ENCODE data around the gene GDI2. TPM values are rescaled to one million over a fixed set of nuclear protein-coding genes. Genes with fewer than 3 reads are reported as not detected.

GDI2 gene
- total RNA-seq, 2 experiments from 2014 or later: 78.1 to 82.3 TPM

DNA sequence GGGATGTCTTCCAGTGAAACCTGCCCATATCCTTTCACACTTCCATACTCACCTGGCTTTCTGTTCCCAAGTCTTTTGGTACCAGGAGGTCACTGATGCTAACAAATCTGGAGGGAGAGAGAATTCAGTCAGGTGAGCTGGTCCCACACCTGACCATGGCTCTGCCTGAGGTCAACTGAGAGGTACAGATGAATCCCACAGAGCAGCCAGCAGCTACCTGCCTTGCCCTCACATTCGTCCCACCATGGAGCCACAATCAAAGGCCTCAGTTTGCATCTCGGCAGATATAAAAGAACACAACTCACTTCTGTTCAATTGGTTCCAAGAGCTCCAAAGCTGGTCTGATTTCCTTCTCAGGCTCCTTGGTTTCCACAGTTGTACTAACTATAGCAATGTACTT, 47.0 kb downstream of the GDI2 start:
- Histone ChIP-seq H3K27me3 (ENCODE audit: control insufficient read depth in 1 of 2, insufficient read depth in 2 of 2, low read length in 2 of 2) (no peaks in the 10 kb centered on the region), H3K9me3 (ENCODE audit: control insufficient read depth in 1 of 2, insufficient read depth in 1 of 2, low read length in 2 of 2) (no peaks in the 10 kb centered on the region), H3K36me3 (ENCODE audit: insufficient read depth, low read length) (peaks cover 75% of the 10 kb centered on the region), H3K4me1 (ENCODE audit: insufficient read depth, low read length) (no peaks in the 10 kb centered on the region), H3K4me3 (ENCODE audit: low read length) (no peak overlapping the region), H3K27ac (ENCODE audit: low read depth in 1 of 2, low read length in 2 of 2) (peak overlapping the region in 1 of 2 donors; percentile 3)
- no peaks in the 10 kb centered on the region for H3K27me3 Mint-ChIP-seq
- ChIA-PET POLR2A (interaction anchor here (1.6 kb wide), 1 partner anchor 10 kb away, joined by 6 read pairs; no protein-coding TSS in a partner anchor), CTCF (no interaction called here)
- TF ChIP-seq, protein P1, sequence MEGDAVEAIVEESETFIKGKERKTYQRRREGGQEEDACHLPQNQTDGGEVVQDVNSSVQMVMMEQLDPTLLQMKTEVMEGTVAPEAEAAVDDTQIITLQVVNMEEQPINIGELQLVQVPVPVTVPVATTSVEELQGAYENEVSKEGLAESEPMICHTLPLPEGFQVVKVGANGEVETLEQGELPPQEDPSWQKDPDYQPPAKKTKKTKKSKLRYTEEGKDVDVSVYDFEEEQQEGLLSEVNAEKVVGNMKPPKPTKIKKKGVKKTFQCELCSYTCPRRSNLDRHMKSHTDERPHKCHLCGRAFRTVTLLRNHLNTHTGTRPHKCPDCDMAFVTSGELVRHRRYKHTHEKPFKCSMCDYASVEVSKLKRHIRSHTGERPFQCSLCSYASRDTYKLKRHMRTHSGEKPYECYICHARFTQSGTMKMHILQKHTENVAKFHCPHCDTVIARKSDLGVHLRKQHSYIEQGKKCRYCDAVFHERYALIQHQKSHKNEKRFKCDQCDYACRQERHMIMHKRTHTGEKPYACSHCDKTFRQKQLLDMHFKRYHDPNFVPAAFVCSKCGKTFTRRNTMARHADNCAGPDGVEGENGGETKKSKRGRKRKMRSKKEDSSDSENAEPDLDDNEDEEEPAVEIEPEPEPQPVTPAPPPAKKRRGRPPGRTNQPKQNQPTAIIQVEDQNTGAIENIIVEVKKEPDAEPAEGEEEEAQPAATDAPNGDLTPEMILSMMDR (IDR thresholded peaks at IDR 0.05): no peak
- intact Hi-C loops (cut with DNase I, micrococcal nuclease): no loop called here
- ATAC-seq (ENCODE audit: poor library complexity) (no peak), DNase-seq (no peak)
- peak overlapping the region; percentile 82 for H3K27ac Mint-ChIP-seq
- peaks cover 10% of the 10 kb centered on the region for H3K4me1 Mint-ChIP-seq (ENCODE audit: low read depth)
- H3K9me3 Mint-ChIP-seq: no peaks in the 10 kb centered on the region
- H3K36me3 Mint-ChIP-seq (ENCODE audit: low read depth): peaks cover 86% of the 10 kb centered on the region
- H3K4me3 Mint-ChIP-seq: no peak overlapping the region

DNA sequence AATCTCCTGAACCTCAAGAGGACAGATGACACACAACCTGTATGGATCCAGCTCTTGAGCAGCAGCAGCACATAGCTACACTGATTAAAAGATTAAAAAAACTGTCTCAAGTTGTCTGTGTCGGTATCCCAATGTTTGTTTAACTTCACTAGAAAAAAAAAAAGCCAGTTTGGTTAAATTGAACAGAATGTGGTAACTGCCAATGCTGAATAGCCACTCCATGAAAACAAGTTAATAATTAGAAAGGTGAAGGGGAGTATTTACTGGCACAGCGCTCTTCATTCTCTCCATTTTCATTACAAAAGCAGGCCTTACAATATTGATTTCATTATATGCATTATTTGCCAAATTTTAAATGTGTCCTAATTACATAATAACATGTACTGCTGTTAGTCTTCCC, 47.6 kb downstream of the GDI2 start:
- TF ChIP-seq, protein P1 (IDR thresholded peaks at IDR 0.05): no peak
- peaks cover 80% of the 10 kb centered on the region for H3K36me3 ChIP-seq (ENCODE audit: insufficient read depth, low read length)
- Mint-ChIP-seq H3K9me3 (no peaks in the 10 kb centered on the region), H3K36me3 (ENCODE audit: low read depth) (peaks cover 90% of the 10 kb centered on the region), H3K27ac (peak overlapping the region; percentile 82), H3K4me1 (ENCODE audit: low read depth) (peaks cover 10% of the 10 kb centered on the region), H3K4me3 (no peak overlapping the region), H3K27me3 (no peaks in the 10 kb centered on the region)
- ATAC-seq (ENCODE audit: poor library complexity) (no peak), DNase-seq (no peak)
- POLR2A ChIA-PET: interaction anchor here (3.4 kb wide), 1 partner anchor 10 kb away, joined by 17 read pairs; no protein-coding TSS in a partner anchor
- H3K27me3 ChIP-seq (ENCODE audit: control insufficient read depth in 1 of 2, insufficient read depth in 2 of 2, low read length in 2 of 2): no peaks in the 10 kb centered on the region
- no peak overlapping the region for H3K27ac ChIP-seq (ENCODE audit: low read depth in 1 of 2, low read length in 2 of 2)
- intact Hi-C loops (cut with DNase I, micrococcal nuclease): no loop called here
- H3K4me1 ChIP-seq (ENCODE audit: insufficient read depth, low read length): no peaks in the 10 kb centered on the region
- no peaks in the 10 kb centered on the region for H3K9me3 ChIP-seq (ENCODE audit: control insufficient read depth in 1 of 2, insufficient read depth in 1 of 2, low read length in 2 of 2)
- CTCF ChIA-PET: no interaction called here
- no peak overlapping the region for H3K4me3 ChIP-seq (ENCODE audit: low read length)

DNA sequence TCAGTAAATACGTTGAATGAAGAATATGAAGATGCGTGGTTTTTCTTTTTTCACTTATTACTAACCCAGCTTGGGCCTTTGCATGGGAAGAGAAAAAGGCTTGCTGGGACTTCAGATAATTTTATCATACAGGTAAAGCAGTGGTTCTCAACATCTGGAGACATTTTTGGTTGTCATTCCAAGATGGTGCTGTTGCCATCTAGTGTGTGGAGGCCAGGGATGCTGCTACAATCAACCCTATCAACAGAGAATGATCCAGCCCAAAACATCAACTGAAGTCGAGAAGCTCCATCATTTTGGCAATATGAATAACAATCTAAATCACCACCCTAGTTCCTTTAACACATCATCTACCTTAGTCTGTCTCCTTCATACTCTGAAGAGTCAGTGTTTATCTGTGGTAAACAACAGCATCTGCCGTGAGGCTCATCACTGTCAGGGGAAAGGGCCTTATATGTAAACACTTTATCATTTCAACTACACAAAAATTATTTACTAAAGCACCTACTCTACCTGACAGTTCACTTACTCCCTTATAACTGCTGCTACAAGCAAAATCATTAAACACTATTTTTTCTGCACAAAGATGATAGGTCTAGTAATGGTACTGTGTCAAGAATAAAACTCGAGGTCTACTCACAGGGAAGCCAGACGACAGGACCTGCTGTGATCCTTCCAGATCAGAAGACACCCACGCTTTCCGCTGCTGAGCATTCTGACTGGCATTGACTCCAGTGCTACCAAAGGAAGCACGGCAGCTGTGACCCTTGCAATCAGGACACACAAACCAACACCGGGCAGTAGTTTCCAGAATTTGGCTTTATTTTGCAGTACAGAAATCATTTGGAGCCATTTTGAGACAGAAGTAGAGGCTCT, 48.6 kb downstream of the GDI2 start:
- no peaks in the 10 kb centered on the region for H3K27me3 ChIP-seq (ENCODE audit: control insufficient read depth in 1 of 2, insufficient read depth in 2 of 2, low read length in 2 of 2)
- peaks cover 87% of the 10 kb centered on the region for H3K36me3 ChIP-seq (ENCODE audit: insufficient read depth, low read length)
- no peak for DNase-seq
- no peaks in the 10 kb centered on the region for H3K9me3 ChIP-seq (ENCODE audit: control insufficient read depth in 1 of 2, insufficient read depth in 1 of 2, low read length in 2 of 2)
- Mint-ChIP-seq H3K9me3 (no peaks in the 10 kb centered on the region), H3K4me1 (ENCODE audit: low read depth) (peaks cover 10% of the 10 kb centered on the region), H3K36me3 (ENCODE audit: low read depth) (peaks cover 92% of the 10 kb centered on the region), H3K27ac (peak overlapping the region; percentile 82), H3K4me3 (no peak overlapping the region), H3K27me3 (no peaks in the 10 kb centered on the region)
- TF ChIP-seq, protein P1 (IDR thresholded peaks at IDR 0.05): no peak
- no peaks in the 10 kb centered on the region for H3K4me1 ChIP-seq (ENCODE audit: insufficient read depth, low read length)
- no peak overlapping the region for H3K27ac ChIP-seq (ENCODE audit: low read depth in 1 of 2, low read length in 2 of 2)
- POLR2A ChIA-PET: interaction anchor here (0.6 to 3.4 kb wide), 2 partner anchors 11 to 323 kb away, joined by 3 to 17 read pairs; no protein-coding TSS in a partner anchor
- intact Hi-C loops (cut with DNase I, micrococcal nuclease): no loop called here
- H3K4me3 ChIP-seq (ENCODE audit: low read length): no peak overlapping the region
- peak; percentile 39 for ATAC-seq (ENCODE audit: poor library complexity)
- CTCF ChIA-PET: interaction anchor here (1.5 kb wide), 1 partner anchor 11 kb away, joined by 4 read pairs; no protein-coding TSS in a partner anchor

Data from CD4-positive, alpha-beta T cell (primary cell).